ENCODE results near the gene NOSIP. TPM values are rescaled to one million over a fixed set of nuclear protein-coding genes. Genes with fewer than 3 reads are reported as not detected.

The NOSIP gene
- total RNA-seq, 2 experiments from 2014 or later: 202 to 203 TPM

DNA sequence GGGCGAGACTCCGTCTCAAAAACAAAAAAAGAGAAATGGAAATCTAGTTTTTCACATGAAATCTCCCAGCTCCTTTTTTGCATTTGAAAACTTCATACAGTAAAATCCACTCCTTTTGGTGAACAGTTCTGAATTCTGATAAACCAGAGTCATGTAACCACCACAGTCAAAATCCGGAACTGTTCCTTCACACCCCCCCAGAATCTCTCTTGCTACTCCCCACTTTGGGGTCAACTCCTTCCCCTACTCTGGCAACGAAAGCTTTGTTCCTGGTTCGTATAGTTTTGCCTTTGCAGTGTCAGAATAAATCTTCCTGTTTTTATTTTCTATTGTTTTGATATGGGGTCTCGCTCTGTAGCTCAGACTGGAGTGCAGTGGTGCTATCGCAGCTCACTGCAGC is 28.8 kb downstream of the NOSIP start:
- Mint-ChIP-seq H3K4me3 (peak overlapping the region; percentile 59), H3K27ac (peak overlapping the region; percentile 90), H3K36me3 (ENCODE audit: low read depth) (peaks cover 36% of the 10 kb centered on the region), H3K9me3 (no peaks in the 10 kb centered on the region), H3K4me1 (ENCODE audit: low read depth) (peaks cover 71% of the 10 kb centered on the region), H3K27me3 (no peaks in the 10 kb centered on the region)
- Histone ChIP-seq H3K27ac (ENCODE audit: low read depth in 1 of 2, low read length in 2 of 2) (peak overlapping the region; percentile 13 to 32), H3K9me3 (ENCODE audit: control insufficient read depth in 1 of 2, insufficient read depth in 1 of 2, low read length in 2 of 2) (peaks cover 0 to 8% of the 10 kb centered on the region in 2 experiments), H3K36me3 (ENCODE audit: insufficient read depth, low read length) (peaks cover 17% of the 10 kb centered on the region), H3K27me3 (ENCODE audit: control insufficient read depth in 1 of 2, insufficient read depth in 2 of 2, low read length in 2 of 2) (no peaks in the 10 kb centered on the region), H3K4me3 (ENCODE audit: low read length) (no peak overlapping the region), H3K4me1 (ENCODE audit: insufficient read depth, low read length) (peaks cover 93% of the 10 kb centered on the region)
- DNase-seq (no peak), ATAC-seq (ENCODE audit: poor library complexity) (no peak)
- ChIA-PET CTCF (interaction anchor here (1.4 to 10.6 kb wide), 3 partner anchors 9 to 45 kb away, joined by 4 to 134 read pairs (median 4); no protein-coding TSS in a partner anchor), POLR2A (interaction anchor here (0.7 to 8.6 kb wide), 9 partner anchors 8 to 88 kb away, joined by 3 to 150 read pairs (median 12); partner anchors contain the start of genes RCN3, RPS11 and RRAS)
- TF ChIP-seq, protein P1, sequence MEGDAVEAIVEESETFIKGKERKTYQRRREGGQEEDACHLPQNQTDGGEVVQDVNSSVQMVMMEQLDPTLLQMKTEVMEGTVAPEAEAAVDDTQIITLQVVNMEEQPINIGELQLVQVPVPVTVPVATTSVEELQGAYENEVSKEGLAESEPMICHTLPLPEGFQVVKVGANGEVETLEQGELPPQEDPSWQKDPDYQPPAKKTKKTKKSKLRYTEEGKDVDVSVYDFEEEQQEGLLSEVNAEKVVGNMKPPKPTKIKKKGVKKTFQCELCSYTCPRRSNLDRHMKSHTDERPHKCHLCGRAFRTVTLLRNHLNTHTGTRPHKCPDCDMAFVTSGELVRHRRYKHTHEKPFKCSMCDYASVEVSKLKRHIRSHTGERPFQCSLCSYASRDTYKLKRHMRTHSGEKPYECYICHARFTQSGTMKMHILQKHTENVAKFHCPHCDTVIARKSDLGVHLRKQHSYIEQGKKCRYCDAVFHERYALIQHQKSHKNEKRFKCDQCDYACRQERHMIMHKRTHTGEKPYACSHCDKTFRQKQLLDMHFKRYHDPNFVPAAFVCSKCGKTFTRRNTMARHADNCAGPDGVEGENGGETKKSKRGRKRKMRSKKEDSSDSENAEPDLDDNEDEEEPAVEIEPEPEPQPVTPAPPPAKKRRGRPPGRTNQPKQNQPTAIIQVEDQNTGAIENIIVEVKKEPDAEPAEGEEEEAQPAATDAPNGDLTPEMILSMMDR (IDR thresholded peaks at IDR 0.05): no peak
- intact Hi-C loops (cut with DNase I, micrococcal nuclease): no loop called here

- H3K9me3 Mint-ChIP-seq: no peaks in the 10 kb centered on the region
- ATAC-seq (ENCODE audit: poor library complexity): no peak
- ChIA-PET CTCF (interaction anchor here (1.2 to 10.6 kb wide), 3 partner anchors 22 to 132 kb away, joined by 4 to 134 read pairs (median 4); no protein-coding TSS in a partner anchor), POLR2A (interaction anchor here (0.8 to 7.4 kb wide), 12 partner anchors 10 to 128 kb away, joined by 3 to 150 read pairs (median 6); partner anchors contain the start of genes PRMT1, RCN3, RPS11 and RRAS)
- no peaks in the 10 kb centered on the region for H3K36me3 ChIP-seq (ENCODE audit: insufficient read depth, low read length)
- H3K9me3 ChIP-seq (ENCODE audit: control insufficient read depth in 1 of 2, insufficient read depth in 1 of 2, low read length in 2 of 2): no peaks in the 10 kb centered on the region
- peak overlapping the region; percentile 5 to 50 for H3K27ac ChIP-seq (ENCODE audit: low read depth in 1 of 2, low read length in 2 of 2)
- H3K27me3 Mint-ChIP-seq: no peaks in the 10 kb centered on the region
- peak in 2 of 14 experiments; percentile 33 to 36 for DNase-seq
- peaks cover 75% of the 10 kb centered on the region for H3K4me1 ChIP-seq (ENCODE audit: insufficient read depth, low read length)
- H3K27ac Mint-ChIP-seq: peak overlapping the region; percentile 93
- no peaks in the 10 kb centered on the region for H3K27me3 ChIP-seq (ENCODE audit: control insufficient read depth in 1 of 2, insufficient read depth in 2 of 2, low read length in 2 of 2)
- intact Hi-C loops (cut with DNase I, micrococcal nuclease): loop anchor here in 1 of 2 experiments (10.0 kb wide), 1 partner anchor 154 kb away; no protein-coding TSS in a partner anchor
- peak overlapping the region; percentile 82 for H3K4me3 Mint-ChIP-seq
- H3K4me1 Mint-ChIP-seq (ENCODE audit: low read depth): peaks cover 60% of the 10 kb centered on the region
- H3K36me3 Mint-ChIP-seq (ENCODE audit: low read depth): peaks cover 12% of the 10 kb centered on the region
- TF ChIP-seq, protein P1 (IDR thresholded peaks at IDR 0.05): no peak
- no peak overlapping the region for H3K4me3 ChIP-seq (ENCODE audit: low read length)
Measured at GRCh38 chr19:49549045-49549444, 31.3 kb downstream of the NOSIP start.

GRCh38 chr19:49546825-49547565 is 33.4 kb downstream of the NOSIP start:
- POLR2A ChIA-PET: interaction anchor here (0.6 to 2.6 kb wide), 17 partner anchors 9 to 130 kb away, joined by 3 to 31 read pairs (median 6); partner anchors contain the start of genes FCGRT, PRMT1, RCN3 and RPS11
- DNase-seq: peak in 6 of 14 experiments; percentile 59 to 90 (median 82)
- Mint-ChIP-seq H3K27me3 (no peaks in the 10 kb centered on the region), H3K9me3 (no peaks in the 10 kb centered on the region), H3K4me1 (ENCODE audit: low read depth) (peaks cover 54% of the 10 kb centered on the region), H3K4me3 (peak overlapping the region; percentile 85), H3K36me3 (ENCODE audit: low read depth) (no peaks in the 10 kb centered on the region), H3K27ac (peak overlapping the region; percentile 74)
- TF ChIP-seq, protein P1 (IDR thresholded peaks at IDR 0.05): peak; percentile 93
- CTCF ChIA-PET: interaction anchor here (0.6 to 10.6 kb wide), 28 partner anchors 9 to 321 kb away, joined by 3 to 134 read pairs (median 4); partner anchors contain the start of genes FLT3LG, NOSIP and RPS11
- intact Hi-C loops (cut with DNase I, micrococcal nuclease): loop anchor here (1.0 to 10.0 kb wide), 4 partner anchors 23 to 152 kb away; no protein-coding TSS in a partner anchor
- H3K9me3 ChIP-seq (ENCODE audit: control insufficient read depth in 1 of 2, insufficient read depth in 1 of 2, low read length in 2 of 2): no peaks in the 10 kb centered on the region
- ATAC-seq (ENCODE audit: poor library complexity): peak; percentile 79
- H3K4me3 ChIP-seq (ENCODE audit: low read length): peak overlapping the region; percentile 30
- H3K27me3 ChIP-seq (ENCODE audit: control insufficient read depth in 1 of 2, insufficient read depth in 2 of 2, low read length in 2 of 2): no peaks in the 10 kb centered on the region
- H3K4me1 ChIP-seq (ENCODE audit: insufficient read depth, low read length): peaks cover 64% of the 10 kb centered on the region
- no peaks in the 10 kb centered on the region for H3K36me3 ChIP-seq (ENCODE audit: insufficient read depth, low read length)
- H3K27ac ChIP-seq (ENCODE audit: low read depth in 1 of 2, low read length in 2 of 2): no peak overlapping the region

Data from CD4-positive, alpha-beta T cell (primary cell).